GM04504 (cell line): Measurements from ENCODE around the gene REXO4.
A peak's percentile ranks its signal among the peaks of the same experiment; 100 is the strongest.
"Not testable (repeated sequence)": the region's sequence is repeated elsewhere in the genome, so short reads cannot be mapped to it uniquely, and the experiment has no call there.

Experiments used
- DNase-seq: peaks from one replicate; pipeline ENCODE4 v3.0.0-alpha.2; 2012; ENCODE audit warnings: low read depth

REXO4 gene

GRCh38 chr9:133420392-133420827 is 2.6 kb upstream of the REXO4 start:
- no peak for DNase-seq

GRCh38 chr9:133419005-133419404 is 1.2 kb upstream of the REXO4 start:
- no peak for DNase-seq

- DNase-seq: no peak
These were observed 2.6 kb downstream of the REXO4 start for GRCh38 chr9:133415170-133415569.

DNA sequence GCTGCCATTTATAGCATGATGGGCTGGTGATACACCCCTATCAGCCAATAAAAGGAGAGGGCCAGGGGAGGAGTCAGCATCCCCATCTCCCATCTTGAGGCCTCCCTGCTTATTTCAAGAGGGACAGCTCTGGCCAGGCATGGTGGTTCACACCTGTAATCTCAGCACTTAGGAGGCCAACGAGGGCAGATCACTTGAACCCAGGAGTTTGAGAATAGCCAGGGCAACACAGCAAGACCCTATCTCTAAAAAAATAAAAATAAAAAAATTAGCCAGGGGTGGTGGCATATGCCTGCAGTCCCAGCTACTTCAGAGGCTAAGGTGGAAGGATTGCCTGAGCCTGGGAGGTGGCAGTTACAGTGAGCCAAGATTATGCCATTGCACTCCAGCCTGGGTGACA is 9.8 kb downstream of the REXO4 start:
- DNase-seq: no peak

DNA sequence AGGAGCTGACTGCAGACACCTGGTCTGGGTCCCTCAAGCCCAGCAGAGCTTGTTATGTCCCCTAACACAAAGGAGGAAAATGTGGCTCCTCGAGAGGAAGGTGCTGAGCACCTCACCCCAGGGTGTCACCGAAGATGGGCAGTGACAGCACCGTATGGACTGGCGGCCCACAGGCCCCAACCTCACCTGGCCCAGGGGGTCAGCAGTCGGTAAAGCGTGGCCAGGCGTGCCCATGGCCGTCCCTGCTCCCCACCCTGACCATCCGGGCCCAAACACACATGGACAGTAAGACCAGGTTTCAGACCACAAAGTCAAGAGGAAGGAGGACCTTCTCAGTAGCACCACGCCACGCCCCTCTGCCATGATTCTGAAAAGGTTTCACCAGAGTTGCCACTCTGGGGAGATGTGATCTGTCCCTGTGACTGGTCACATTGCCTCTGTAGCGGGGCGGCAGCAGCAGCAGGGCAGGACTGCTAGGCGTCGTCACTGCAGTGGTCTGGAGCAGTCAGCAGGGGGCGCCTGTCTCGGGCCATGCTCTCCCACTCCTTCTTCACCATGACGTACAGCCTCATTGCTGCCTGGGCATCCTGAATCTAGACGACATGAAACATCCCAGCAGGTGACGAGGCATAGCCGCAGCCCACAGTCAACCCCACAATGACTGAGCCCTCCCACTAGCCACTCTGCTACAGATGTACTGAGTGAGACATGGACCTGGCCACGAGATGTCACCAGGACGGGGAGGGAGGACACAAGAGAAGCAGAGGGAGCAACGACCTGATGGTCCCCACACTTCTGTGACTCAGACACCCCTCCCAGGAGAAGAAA is 11.1 kb downstream of the REXO4 start:
- DNase-seq: peak; percentile 43

DNA sequence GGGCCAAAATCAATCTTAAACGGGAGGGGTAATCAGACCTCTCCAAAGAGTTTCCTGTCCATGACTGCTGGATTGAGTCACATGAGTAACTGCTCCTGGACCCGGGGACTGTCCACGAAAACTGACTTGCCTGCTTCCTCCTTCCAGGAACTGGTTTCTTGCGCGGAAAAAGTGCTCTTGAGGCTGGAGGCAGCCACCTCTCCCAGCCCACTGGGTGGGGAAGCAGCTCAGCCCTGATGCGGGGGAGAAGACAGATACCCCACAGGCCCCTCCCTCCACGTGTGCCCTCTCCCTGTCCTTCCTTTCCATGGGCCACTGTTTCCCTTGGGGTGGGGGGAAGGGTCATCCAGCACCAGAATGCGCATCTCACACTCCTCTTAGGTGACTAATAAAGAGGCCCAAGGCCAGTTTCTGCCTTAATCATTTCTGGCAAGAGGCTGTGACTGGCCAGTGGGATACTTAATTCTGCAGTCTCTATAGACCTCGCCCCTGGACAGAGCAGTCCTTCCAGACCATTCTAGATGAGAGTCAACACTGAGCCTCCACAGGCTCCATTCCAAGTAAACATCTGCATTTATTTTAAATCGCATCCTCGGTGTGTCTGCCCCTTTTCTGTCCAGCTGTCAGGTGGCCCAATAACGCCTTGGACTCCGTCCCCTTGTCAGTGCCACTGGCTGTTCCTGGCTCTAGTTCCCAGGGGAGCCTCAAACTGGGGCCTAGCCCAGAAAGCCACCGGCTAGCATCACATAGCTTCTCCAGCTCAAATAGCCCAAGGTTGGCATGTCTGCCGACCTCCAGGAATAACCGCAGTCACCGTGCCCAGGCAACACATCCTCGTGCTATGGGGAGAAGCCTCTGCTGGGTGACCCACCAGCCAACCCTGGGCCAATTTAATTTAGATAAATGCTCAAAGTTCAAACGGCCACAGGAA is 12.0 kb downstream of the REXO4 start:
- DNase-seq: peak; percentile 37

DNA sequence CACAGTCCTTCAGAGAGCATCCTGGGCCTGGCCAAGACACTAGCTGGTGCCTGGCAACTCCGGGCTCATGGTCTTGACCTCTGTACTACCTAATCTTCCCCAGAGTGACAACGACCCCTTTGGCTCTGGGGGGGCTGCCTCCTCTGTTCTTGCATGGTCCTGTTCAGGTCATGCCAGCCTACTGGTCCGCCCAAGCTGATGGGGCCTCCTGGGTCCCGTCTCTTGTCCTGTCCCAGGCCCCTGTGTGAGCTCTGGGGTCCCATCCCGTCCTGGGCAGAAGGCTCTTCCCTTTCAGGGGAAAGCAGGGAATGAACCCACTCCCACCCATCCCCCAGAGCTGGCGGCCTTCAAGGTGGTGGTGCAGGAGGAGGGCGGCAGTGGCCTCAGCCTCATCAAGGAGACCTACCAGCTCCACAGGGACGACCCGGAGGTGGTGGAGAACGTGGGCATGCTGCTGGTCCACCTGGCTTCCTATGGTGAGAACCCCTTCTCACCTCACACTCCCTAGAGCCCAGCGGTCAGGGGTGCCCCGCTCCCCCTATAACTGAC is 13.3 kb downstream of the REXO4 start:
- DNase-seq: no peak

DNA sequence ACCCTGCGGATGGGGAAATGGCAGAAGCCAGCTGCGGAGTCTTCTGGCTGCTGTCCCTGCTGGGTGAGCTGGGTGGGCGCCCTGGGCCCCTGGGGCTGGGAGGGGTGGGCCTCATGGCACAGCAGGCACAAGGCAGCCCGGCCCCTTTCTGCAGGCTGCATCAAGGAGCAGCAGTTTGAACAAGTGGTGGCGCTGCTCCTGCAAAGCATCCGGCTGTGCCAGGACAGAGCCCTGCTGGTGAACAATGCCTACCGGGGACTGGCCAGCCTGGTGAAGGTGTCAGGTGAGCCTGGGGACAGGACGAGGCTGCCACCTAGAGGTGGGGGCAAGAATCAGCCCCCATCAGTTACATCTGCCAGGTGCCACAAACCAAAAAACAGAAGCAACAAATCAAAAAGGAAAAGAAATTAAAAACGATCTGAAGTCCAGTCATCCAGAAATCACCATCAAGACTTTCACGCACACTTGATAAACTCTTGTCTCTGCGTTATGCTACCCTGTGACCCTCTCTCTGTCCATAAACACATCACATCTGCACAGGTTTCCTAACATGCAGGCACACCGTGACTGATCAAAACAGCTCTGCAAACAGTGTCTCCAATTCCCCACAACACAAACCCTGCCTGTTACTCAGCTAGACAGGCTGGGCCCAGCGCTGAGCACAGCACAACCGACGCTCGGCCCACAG is 13.9 kb downstream of the REXO4 start:
- DNase-seq: no peak

DNA sequence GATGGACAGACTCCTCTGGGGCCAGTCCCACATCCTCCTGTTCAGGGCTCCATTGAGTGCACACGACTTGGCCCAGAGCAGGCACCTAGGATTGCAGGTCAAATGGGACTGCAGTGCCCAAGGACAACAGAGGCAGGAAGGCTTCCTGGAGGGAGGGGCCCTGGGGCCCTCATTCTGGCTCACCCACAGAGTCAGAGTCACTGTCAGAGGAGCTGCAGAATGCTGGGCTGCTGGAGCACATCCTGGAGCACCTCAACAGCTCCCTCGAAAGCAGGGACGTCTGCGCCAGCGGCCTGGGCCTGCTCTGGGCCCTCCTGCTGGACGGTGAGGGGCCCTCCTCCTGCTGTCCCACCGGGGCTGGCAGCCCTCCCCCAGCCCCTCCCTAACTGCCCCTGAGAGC is 15.1 kb downstream of the REXO4 start:
- DNase-seq: no peak

GRCh38 chr9:133401588-133401987 is 16.2 kb downstream of the REXO4 start:
- DNase-seq: no peak

DNA sequence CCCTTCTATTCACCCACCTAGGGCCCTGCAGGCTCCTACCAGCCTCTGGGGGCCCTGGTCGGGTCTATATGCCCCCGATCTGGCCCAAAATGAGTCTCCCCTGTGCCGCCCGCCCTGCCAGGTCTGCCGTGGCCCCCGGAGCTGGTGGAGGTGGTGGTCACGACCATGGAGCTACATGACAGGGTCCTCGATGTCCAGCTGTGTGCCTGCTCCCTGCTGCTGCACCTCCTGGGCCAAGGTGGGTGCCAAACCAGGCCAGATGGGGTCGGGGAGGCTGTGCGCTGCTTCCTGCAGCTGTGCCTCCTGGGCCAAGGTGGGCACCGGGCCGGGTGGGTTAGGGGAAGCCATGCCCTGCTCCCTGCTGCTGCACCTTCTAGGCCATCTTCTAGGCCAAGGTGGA is 17.5 kb downstream of the REXO4 start:
- no peak for DNase-seq

- no peak for DNase-seq
These were observed 19.9 kb downstream of the REXO4 start for GRCh38 chr9:133397895-133398294.

DNA sequence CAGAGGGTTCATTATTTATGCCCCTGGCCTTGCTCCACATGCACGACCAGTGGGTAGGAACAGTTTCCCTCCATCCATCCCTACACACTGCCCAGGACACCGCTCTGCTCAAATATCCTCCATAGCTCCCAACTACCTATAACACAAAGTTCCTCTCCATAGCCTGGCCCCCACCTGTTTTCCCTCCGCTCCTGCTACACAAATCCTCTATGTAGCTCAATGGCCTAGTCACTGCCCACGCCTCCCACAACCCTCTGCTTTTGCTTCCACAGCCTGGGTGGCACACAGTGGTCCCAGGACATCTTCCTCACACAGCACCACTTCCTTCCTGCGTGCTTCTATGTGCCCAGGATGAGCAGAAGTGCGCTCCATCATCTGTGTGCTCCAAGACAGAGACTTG is 20.4 kb downstream of the REXO4 start:
- no peak for DNase-seq

DNA sequence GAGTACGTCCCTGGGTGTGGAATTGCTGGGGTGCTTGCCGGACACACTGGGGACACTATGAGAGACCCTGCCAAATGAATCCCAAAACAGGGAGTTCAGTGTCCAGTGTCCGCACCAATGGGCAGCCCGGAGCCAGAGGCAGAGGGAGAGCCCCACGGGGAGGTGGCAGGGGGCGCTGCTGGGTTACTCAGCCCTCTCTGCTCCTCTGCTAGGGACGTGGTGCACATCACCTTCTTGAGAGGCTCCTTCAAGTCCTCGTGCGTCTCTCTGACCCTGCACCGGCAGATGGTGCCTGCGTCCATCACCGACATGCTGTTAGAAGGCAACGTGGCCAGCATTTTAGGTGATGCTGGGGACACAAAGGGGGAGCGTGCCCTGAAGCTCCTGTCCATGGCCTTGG is 20.9 kb downstream of the REXO4 start:
- DNase-seq: no peak

DNA sequence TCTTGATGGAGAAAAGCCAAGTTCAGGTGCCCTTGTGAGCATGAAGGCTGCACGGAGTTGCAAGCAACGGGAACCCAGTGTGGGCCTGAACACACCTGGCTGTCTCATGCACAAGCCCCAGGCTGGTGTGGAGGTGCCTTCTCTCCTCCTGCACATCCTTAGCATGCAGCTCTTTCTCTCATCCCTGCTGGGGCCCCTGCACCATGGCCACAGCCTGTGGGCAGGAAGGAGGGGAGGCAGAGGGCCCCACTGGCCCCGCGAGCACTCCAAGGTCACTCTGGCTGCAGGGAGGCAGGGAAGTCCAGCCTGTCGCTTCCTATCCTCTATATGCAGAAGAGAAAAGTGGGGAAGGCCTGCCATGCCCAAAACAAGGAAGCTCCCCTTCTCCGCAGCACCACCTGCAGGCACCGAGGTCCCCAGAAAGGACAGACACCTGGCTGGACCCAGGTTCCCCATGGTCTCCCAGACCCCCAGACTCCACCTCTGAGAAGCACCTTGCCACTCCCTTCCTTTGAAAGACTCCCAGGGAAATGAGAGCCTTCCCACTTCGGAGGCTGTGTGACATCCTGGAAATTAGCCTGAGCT is 23.0 kb downstream of the REXO4 start:
- no peak for DNase-seq

- no peak for DNase-seq
These were observed 24.4 kb downstream of the REXO4 start for GRCh38 chr9:133393399-133393798.

GRCh38 chr9:133392308-133392707 is 25.5 kb downstream of the REXO4 start:
- DNase-seq: not testable (repeated sequence)

- DNase-seq: not testable (repeated sequence)
These were observed 26.4 kb downstream of the REXO4 start for GRCh38 chr9:133391449-133391848.

DNA sequence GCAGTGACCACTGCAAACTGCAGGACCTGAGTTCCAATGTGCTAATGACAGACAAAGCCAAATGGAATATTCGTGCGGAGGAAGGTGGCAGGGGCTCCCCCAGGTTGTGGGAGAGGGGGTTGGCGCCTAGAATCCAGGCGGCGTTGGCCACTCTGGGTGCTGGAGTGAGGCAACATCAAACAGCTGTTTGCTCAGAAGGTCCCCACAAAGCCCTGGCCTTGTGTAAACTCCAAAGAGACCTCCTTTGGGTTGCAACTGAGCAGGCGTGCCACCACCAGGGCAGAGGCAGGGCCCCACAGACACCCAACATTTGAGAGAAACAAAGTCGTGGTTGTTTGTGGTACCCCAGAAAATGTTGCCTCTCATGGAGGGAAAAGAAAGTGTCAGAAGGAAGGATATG is 27.1 kb downstream of the REXO4 start:
- no peak for DNase-seq

GRCh38 chr9:133389562-133389961 is 28.2 kb downstream of the REXO4 start:
- DNase-seq: no peak

DNA sequence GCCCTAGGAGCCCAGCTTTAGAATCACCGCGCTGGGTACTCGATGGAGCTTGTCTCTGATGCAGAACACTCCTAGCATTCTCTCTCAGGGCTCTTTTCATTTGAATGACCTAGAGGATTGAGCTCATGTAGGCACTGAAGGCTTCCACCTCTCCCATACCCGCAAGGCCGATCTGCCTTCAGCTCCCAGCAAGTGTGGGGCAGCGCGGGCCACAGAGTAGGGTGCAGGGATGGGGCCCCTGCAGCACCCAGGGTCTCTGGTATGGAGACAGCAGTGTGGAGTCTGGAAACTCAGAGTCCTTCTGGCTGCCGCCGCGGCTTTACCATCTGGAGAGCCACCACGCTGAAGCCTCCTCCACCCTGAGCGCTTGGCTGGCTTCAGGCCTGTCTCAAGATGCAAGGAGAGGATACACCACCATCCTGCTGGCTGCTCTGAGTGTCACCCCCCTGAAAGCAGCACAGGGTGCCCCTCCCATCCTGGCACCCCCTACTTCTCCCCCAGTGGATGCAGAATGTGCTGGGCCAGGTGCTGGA is 28.7 kb downstream of the REXO4 start:
- DNase-seq: no peak

DNA sequence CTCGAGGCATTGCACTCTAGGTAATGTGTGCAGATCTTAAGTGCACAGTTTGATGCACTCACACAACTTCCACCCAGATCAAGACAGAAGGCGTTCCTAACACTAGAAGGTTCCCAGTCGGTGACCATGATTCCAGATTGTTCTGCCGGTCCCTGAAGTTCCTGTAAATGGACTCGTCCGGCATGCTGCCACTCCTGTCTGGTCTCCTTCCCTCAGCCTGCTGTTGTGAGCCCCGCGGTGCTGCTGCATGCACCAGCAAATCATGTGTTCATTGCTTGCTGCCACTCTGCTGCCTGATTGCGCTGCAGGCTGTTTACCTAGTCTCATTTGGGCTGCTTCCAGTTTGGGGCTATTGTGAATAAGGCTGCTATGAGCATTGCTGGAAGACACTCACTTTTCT is 30.1 kb downstream of the REXO4 start:
- no peak for DNase-seq
